ENCODE measurements around the gene MBP. TPM values are rescaled to one million over a fixed set of nuclear protein-coding genes. Genes with fewer than 3 reads are reported as not detected.

MBP gene
- total RNA-seq, 4 donors from 2014 or later, result 18.1 to 58.8 (median 30.6) TPM

DNA sequence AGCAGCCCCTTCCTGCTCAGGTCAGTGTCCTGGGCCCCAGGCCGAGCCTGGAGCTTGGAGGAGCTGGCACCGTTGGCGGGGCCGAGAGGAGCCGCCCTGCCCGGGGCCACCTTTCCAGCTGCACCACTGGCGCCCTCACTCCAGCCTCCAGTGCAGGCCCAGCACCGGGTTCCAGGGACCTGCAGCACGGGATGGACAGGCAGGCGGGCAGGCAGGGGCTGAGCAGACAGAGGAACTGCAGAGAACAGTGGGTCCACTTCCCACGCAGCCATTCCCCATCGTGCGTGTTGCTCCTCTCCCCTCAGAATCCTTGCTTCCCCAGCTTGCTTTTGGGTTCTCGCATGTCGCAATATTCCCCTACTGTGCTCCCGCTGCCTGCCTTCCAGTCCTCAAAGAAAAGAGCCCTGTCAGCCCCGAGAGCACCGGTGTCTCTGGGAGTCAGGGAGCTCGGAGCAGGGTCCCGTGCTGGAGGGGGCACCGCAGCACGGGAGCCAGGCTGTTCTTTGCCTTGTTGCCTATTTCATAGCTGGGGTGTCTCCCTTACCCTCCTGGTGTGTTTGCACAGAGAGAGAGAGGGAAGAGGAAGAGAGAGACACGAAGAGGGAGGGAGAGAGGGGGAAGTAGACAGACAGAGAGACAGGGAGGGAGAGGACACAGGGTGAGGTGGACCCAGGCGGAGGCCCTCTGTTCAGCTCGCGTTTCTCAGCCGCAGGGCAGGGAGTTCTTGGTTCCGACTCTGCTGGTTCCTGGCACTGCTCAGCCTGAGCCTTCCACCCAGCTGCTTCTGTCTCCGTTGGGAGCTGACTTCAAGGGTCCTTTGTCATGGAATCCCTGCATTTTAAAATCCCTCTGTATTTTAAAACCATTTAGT lies 126.0 kb downstream of the MBP start:
- no peak for TF ChIP-seq CTCF (IDR thresholded peaks at IDR 0.05; ENCODE audit: low read depth)

DNA sequence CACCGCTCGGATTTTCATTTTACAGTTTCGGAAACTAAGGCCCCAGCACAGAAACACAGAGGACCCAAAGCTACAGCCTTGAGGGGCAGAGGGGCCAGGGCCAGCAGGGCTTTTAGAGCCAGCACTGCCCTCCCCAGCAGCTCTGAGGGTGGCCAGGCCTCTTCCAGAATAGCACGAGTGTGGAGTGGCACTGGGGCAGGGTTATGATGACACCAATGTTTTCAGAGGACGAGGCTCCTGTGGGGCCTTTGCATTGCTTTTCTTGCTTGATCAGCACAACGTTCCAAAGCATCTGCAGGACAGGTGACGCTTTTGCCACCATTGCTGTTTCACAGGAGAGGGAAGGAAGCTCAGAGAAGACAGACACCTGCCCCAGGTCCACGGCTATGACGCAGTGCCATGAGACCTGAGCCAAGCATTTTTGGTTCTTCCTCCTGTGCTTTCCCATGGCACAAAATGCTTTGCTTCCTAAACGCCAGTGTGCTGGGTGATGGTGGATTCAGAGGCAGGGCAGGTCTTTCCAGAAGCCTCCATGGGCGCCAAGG lies 126.9 kb downstream of the MBP start:
- TF ChIP-seq CTCF (IDR thresholded peaks at IDR 0.05; ENCODE audit: low read depth), result no peak

DNA sequence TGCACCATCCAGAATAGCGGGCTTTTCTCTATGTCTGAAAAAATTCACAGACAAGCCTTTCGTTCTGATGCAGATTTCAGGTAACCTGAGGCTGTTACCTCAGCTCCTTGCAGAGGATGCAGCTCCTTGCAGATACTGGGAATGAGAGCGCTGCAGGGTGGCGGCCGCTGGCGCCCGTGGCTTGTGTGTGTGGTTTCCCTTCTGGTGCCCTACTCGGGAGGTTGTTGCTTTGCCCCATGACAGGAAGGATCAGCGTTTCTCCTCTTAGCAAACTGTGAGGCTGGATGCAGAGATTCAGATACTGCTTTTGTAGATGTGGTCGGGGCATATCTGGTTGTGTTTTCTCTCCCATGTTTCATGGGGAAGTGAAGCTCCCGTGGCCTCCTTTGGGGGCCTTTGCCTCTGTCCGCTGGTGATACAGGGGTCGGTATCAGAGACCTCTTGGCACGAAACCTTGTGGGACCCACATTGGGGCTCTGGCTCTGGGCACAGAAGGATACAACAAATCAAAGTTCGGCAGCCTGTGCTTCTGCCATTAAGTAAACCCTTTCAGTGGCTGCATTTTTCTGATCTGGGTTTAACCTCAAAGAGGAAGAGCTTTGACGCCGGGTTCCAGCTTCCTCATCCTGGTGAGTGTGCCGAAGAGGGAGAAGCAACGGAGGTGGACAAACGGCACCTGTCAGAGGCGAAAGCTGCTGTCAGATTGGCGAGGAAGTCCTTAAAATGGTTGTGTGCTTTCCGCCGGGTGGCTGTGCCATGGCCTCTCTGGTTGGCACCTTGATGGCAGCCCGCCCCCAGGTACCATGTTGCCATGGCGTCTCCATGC lies 127.8 kb downstream of the MBP start:
- TF ChIP-seq CTCF (IDR thresholded peaks at IDR 0.05; ENCODE audit: low read depth), result no peak

- no peak for TF ChIP-seq CTCF (IDR thresholded peaks at IDR 0.05; ENCODE audit: low read depth)
Measured at GRCh38 chr18:77003316-77003715, 129.3 kb downstream of the MBP start.

DNA sequence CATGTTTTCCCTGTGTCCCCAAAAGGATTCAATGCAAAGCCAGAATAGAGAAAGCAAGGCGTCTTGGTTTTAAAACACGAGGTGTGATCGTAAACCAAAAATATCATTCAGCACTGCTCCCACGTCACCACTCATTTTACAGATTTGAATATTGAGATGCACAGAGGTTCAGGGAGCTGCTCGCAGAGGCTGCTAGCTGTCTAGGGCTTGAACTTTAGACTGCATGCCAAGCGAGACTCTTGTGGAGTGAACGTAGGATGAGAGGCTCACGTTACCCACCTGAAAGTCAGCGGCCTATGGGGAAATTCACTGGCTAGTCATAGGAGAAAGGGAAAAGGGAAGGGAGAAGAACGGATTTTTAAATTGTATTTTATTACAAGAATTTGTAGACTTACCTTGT lies 130.1 kb downstream of the MBP start:
- no peak for TF ChIP-seq CTCF (IDR thresholded peaks at IDR 0.05; ENCODE audit: low read depth)

DNA sequence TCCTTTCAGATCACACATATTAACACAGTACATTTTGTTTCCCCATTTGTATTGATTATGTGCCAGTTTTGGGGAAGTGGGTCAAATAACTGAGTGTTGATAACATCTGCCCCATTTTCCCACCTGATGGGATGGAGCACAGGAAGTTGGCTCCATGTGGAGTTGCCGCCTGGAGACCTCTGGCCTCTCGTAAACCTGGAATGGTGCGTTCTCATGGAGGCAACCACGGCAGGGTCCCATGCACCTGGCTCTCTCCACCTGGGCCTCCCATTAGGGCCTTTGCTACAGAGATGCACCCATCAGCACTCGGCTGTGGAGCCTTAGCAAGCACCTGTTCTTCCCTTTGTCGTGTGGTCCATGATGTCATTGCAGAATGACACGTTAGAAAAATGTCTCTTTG lies 130.6 kb downstream of the MBP start:
- TF ChIP-seq CTCF (IDR thresholded peaks at IDR 0.05; ENCODE audit: low read depth), result no peak

- no peak for TF ChIP-seq CTCF (IDR thresholded peaks at IDR 0.05; ENCODE audit: low read depth)
Measured at GRCh38 chr18:77001041-77001440, 131.5 kb downstream of the MBP start.
